Spleen (tissue), 11 donors: ENCODE measurements around the gene AARS1. TPM values are rescaled to one million over a fixed set of nuclear protein-coding genes. Genes with fewer than 3 reads are reported as not detected.
A peak's percentile ranks its signal among the peaks of the same experiment; 100 is the strongest.
"Not testable (repeated sequence)": the region's sequence is repeated elsewhere in the genome, so short reads cannot be mapped to it uniquely, and the experiment has no call there.

Source experiments
- DNase-seq: peaks from one replicate; pipeline ENCODE4 v3.0.0-alpha.2; 2020
- H3K27ac ChIP-seq, 8 donors: fragments of 200-600 bp; sonication (generic) in 7 of 8; 1 replicate in 4 of 8; 2 replicates in 4 of 8; pipeline versions ENCODE4 v1.5.0 to v1.8.0; 2016 to 2021; ENCODE audit warnings: inconsistent platforms in 4 of 8, mild to moderate bottlenecking in 4 of 8, moderate library complexity in 1 of 8
- H3K27me3 ChIP-seq, 7 donors: fragments of 200-600 bp; sonication (generic) in 6 of 7; replicated peaks in 1 of 7; 1 replicate in 4 of 7; 2 replicates in 3 of 7; pipeline versions ENCODE4 v1.5.0 to v1.8.0; 2016 to 2021; ENCODE audit warnings: inconsistent platforms in 3 of 7, mild to moderate bottlenecking in 1 of 7
- H3K36me3 ChIP-seq, 6 donors: fragments of 200-600 bp; sonication (generic) in 5 of 6; 1 replicate in 4 of 6; 2 replicates in 2 of 6; pipeline versions ENCODE4 v1.5.0 to v1.8.0; 2016 to 2021; ENCODE audit warnings: inconsistent platforms in 2 of 6
- H3K4me1 ChIP-seq, 6 donors: fragments of 200-600 bp; sonication (generic) in 5 of 6; 1 replicate in 3 of 6; 2 replicates in 3 of 6; pipeline versions ENCODE4 v1.5.0 to v1.8.0; 2016 to 2021; ENCODE audit warnings: inconsistent platforms in 3 of 6
- H3K4me3 ChIP-seq, 8 donors: fragments of 200-600 bp; sonication (generic) in 7 of 8; 1 replicate in 4 of 8; 2 replicates in 4 of 8; pipeline versions ENCODE4 v1.5.0 to v1.8.0; 2016 to 2021; ENCODE audit warnings: inconsistent platforms in 4 of 8, mild to moderate bottlenecking in 4 of 8, moderate library complexity in 2 of 8
- H3K9me3 ChIP-seq, 8 donors: fragments of 200-600 bp; sonication (generic) in 7 of 8; 1 replicate in 4 of 8; 2 replicates in 4 of 8; pipeline versions ENCODE4 v1.5.0 to v1.8.0; 2016 to 2021; ENCODE audit warnings: inconsistent platforms in 4 of 8
- POLR2A ChIP-seq, 3 donors: fragments of 450-650 bp; IDR thresholded peaks; one replicate each; pipeline ENCODE4 v1.5.1; 2017; ENCODE audit warnings: antibody characterized with exemption in 3 of 3, mild to moderate bottlenecking in 1 of 3
- POLR2AphosphoS5 ChIP-seq, 3 donors: sonication (generic); formaldehyde crosslinking; IDR thresholded peaks; one replicate each; pipeline ENCODE4 v1.5.1; 2017; ENCODE audit warnings: antibody characterized with exemption in 3 of 3
- WGBS, 5 donors: extraction: QIAGEN DNeasy Blood & Tissue Kit in 3 of 5; methylation state at CpG; one replicate each; pipeline versions ENCODE4 v1.1.5 to v1.1.7; 2013 to 2018; 5-methylcytosine and 5-hydroxymethylcytosine counted together
- intact Hi-C: fragments of 100-400 bp; cut with DNase I; formaldehyde crosslinking; loops from one replicate; pipeline ENCODE4 v1.15.0; 2023; ENCODE audit warnings: low total_unique reads
- polyA plus RNA-seq, 3 donors: library from polyadenylated mRNA; stranded (reverse); fragments of 200-250 nt; gene quantifications; one replicate each; pipeline ENCODE4 v1.2.1, GENCODE V29; 2013
- total RNA-seq, 7 donors: library from RNA; depleted of rRNA in 3 of 7; stranded (reverse); fragments of >200 nt in 3 of 7; fragmentation: NEBNext Ultra II Directional in 4 of 7; extraction: Animal tissue kit (Norgen Biotek cat#: 25700) in 4 of 7; gene quantifications; one replicate each; pipeline versions ENCODE4 v1.1.0 to v1.2.1, GENCODE V29; 2016 to 2021
- TF ChIP-seq, protein P1 (sequence below), 11 experiments: fragments of 200-600 bp in 7 of 11; fragments of 450-650 bp in 4 of 11; sonication (generic) in 4 of 11; IDR thresholded peaks in 8 of 11; conservative IDR thresholded peaks in 3 of 11; 1 replicate in 7 of 11; 2 replicates in 4 of 11; pipeline versions ENCODE4 v1.4.0 to v1.8.0; 2016 to 2021; ENCODE audit warnings: antibody characterized with exemption in 11 of 11, inconsistent platforms in 4 of 11, mild to moderate bottlenecking in 1 of 11
- donor health status: healthy with polysubstance abuse.
- donor health status: DM: no; HTN: no; CAD: no; lungs with moderate emphysema.
- donor health status: DM: no; HTN: no; CAD: no.
- donor health status: Bipolar disorder and iron deficiency.
- donor health status: healthy.
- donor health status: DM: no; HTN: no; CAD: no.
- donor health status: DM: yes; HTN: yes; CAD: no.

AARS1 gene
- total and polyA plus RNA-seq, 10 donors, result 15.4 to 80.9 (median 48.8) TPM

DNA sequence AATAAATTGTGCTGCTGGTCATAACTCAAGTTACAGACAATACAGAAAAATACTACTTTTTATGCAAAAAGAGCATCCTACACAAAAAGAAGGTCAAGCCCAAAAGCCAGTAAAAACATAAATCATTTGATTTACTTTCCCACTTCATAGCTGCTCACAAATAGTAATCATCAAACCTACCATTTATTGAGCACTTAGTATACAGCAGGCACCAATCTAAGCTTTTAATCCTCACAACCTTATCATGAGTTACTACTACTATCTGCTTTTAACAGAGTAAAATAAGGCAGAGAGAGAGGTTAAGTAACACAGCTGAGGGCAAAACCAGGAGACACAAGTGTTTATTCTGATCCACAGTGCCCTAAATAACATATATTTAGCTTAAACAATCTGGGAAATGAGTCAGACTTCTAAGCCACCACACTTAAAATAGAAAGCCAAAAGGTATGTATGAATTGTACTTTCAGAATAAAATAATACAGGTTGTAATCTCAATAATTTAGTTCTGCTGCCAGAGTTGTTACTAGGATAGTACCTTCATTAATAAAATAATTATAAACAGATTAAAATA is 1.7 kb upstream of the AARS1 start:
- H3K4me1 ChIP-seq, result peaks cover 0 to 33% (median 21%) of the 10 kb centered on the region in 6 donors
- no peaks in the 10 kb centered on the region for H3K36me3 ChIP-seq
- H3K27me3 ChIP-seq, result no peaks in the 10 kb centered on the region
- DNase-seq, result no peak
- H3K4me3 ChIP-seq, result no peak overlapping the region
- H3K27ac ChIP-seq, result no peak overlapping the region
- intact Hi-C loops, result no loop called here
- H3K9me3 ChIP-seq, result no peaks in the 10 kb centered on the region
- TF ChIP-seq, protein P1, sequence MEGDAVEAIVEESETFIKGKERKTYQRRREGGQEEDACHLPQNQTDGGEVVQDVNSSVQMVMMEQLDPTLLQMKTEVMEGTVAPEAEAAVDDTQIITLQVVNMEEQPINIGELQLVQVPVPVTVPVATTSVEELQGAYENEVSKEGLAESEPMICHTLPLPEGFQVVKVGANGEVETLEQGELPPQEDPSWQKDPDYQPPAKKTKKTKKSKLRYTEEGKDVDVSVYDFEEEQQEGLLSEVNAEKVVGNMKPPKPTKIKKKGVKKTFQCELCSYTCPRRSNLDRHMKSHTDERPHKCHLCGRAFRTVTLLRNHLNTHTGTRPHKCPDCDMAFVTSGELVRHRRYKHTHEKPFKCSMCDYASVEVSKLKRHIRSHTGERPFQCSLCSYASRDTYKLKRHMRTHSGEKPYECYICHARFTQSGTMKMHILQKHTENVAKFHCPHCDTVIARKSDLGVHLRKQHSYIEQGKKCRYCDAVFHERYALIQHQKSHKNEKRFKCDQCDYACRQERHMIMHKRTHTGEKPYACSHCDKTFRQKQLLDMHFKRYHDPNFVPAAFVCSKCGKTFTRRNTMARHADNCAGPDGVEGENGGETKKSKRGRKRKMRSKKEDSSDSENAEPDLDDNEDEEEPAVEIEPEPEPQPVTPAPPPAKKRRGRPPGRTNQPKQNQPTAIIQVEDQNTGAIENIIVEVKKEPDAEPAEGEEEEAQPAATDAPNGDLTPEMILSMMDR (IDR thresholded peaks at IDR 0.05 in 8 of 11, conservative IDR thresholded peaks at IDR 0.05 in 3 of 11), result no peak
- TF ChIP-seq POLR2A (IDR thresholded peaks at IDR 0.05) (no peak), POLR2AphosphoS5 (IDR thresholded peaks at IDR 0.05) (no peak)

- H3K9me3 ChIP-seq, DNase-seq, intact Hi-C loops, H3K27me3 ChIP-seq: not testable (repeated sequence)
- peak overlapping the region in 4 of 8 donors; percentile 80 to 93 (median 90) for H3K4me3 ChIP-seq
- peaks cover 0 to 59% (median 25%) of the 10 kb centered on the region in 6 donors for H3K4me1 ChIP-seq
- H3K27ac ChIP-seq, result peak overlapping the region in 2 of 8 donors; percentile 89 to 99
- peaks cover 0 to 31% (median 8%) of the 10 kb centered on the region in 6 donors for H3K36me3 ChIP-seq
- WGBS, 5 donors, result 91 to 97% (median 93%) methylated on average over 16 to 17 of the region's 17 CpGs
These were observed 1.9 kb downstream of the AARS1 start for GRCh38 chr16:70287304-70287971.

DNA sequence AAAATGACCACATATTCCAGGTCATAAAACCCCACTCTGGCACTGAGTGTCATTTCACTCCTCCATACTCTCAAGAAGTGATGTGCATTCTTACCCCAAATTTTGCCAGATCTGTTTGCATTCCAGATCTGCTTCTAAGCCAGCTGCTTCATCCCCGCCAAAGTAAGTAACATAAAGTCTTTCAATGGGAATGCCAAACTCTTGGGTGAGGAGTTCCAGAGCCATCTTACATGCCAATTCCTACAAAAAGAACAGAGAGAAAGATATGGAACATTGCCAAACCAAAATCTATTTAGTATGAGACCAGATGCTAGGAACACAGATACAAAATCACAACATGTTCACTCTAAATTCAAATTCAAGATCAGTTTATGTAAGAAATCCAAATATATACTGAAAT is 12.9 kb downstream of the AARS1 start:
- Histone ChIP-seq H3K27ac (no peak overlapping the region), H3K9me3 (no peaks in the 10 kb centered on the region), H3K36me3 (peaks cover 4 to 100% (median 90%) of the 10 kb centered on the region in 6 donors), H3K4me1 (no peaks in the 10 kb centered on the region), H3K27me3 (no peaks in the 10 kb centered on the region), H3K4me3 (no peak overlapping the region)
- TF ChIP-seq POLR2AphosphoS5 (IDR thresholded peaks at IDR 0.05) (no peak), POLR2A (IDR thresholded peaks at IDR 0.05) (no peak)
- TF ChIP-seq, protein P1 (IDR thresholded peaks at IDR 0.05 in 8 of 11, conservative IDR thresholded peaks at IDR 0.05 in 3 of 11), result no peak
- DNase-seq, result no peak
- 90 to 97% (median 97%) methylated on average over 1 of the region's 1 CpG for WGBS, 5 donors
- intact Hi-C loops, result no loop called here

- peaks cover 0 to 100% (median 91%) of the 10 kb centered on the region in 6 donors for H3K36me3 ChIP-seq
- H3K9me3 ChIP-seq, result no peaks in the 10 kb centered on the region
- no peaks in the 10 kb centered on the region for H3K27me3 ChIP-seq
- TF ChIP-seq, protein P1 (IDR thresholded peaks at IDR 0.05 in 8 of 11, conservative IDR thresholded peaks at IDR 0.05 in 3 of 11), result no peak
- intact Hi-C loops, result no loop called here
- no peak overlapping the region for H3K27ac ChIP-seq
- no peaks in the 10 kb centered on the region for H3K4me1 ChIP-seq
- DNase-seq, result no peak
- WGBS, 5 donors, result 92 to 96% (median 95%) methylated on average over 10 of the region's 10 CpGs
- H3K4me3 ChIP-seq, result no peak overlapping the region
These were observed 17.6 kb downstream of the AARS1 start for GRCh38 chr16:70271696-70272095.
